Calu3 (cell line): Measurements from ENCODE around the gene CPM. TPM values are rescaled to one million over a fixed set of nuclear protein-coding genes. Genes with fewer than 3 reads are reported as not detected.

ENCODE experiments used
- BruUV-seq: library from RNA; stranded (reverse); fragments of 400-500 nt; replicated peaks from 2 replicates; lab custom pipeline; 2021; lab: Mats Ljungman, UMichigan
- CTCF ChIA-PET: fragments of 300-600 bp; sonication (Branson Sonifier 250); formaldehyde crosslinking; loops from one replicate; lab custom pipeline; 2022; ENCODE audit warnings: antibody characterized with exemption; lab: Charles Lee
- DNase-seq: peaks from one replicate; pipeline ENCODE4 v3.0.0; 2022
- H3K27ac Mint-ChIP-seq: one replicate; pipeline ENCODE4 v1.8.0; 2022; ENCODE audit warnings: mixed read lengths; ENCODE audit not compliant: unreplicated experiment
- H3K27me3 Mint-ChIP-seq: one replicate; pipeline ENCODE4 v1.8.0; 2022; ENCODE audit warnings: mixed read lengths; ENCODE audit not compliant: unreplicated experiment
- H3K36me3 Mint-ChIP-seq: one replicate; pipeline ENCODE4 v1.8.0; 2022; ENCODE audit warnings: mild to moderate bottlenecking, moderate library complexity, mixed read lengths; ENCODE audit not compliant: insufficient read depth, unreplicated experiment
- H3K4me1 Mint-ChIP-seq: one replicate; pipeline ENCODE4 v1.8.0; 2022; ENCODE audit warnings: mild to moderate bottlenecking, low read depth, mixed read lengths; ENCODE audit not compliant: unreplicated experiment
- H3K4me3 Mint-ChIP-seq: one replicate; pipeline ENCODE4 v1.8.0; 2022; ENCODE audit warnings: mild to moderate bottlenecking, low read depth, moderate library complexity, mixed read lengths; ENCODE audit not compliant: unreplicated experiment
- H3K9me3 Mint-ChIP-seq: one replicate; pipeline ENCODE4 v1.8.0; 2022; ENCODE audit warnings: low read depth, mixed read lengths; ENCODE audit not compliant: unreplicated experiment
- CTCF ChIP-seq: fragments of 200-600 bp; IDR thresholded peaks from one replicate; pipeline ENCODE4 v1.8.0; 2022; ENCODE audit warnings: antibody characterized with exemption; ENCODE audit not compliant: unreplicated experiment
- intact Hi-C: fragments of 100-400 bp; cut with micrococcal nuclease; formaldehyde crosslinking; loops from one replicate; pipeline ENCODE4 v1.10.0; 2022; ENCODE audit not compliant: unreplicated experiment
- total RNA-seq: library from RNA; stranded (reverse); gene quantifications from 2 replicates; pipeline ENCODE4 v1.2.3, GENCODE V29; 2022

CPM gene
- total RNA-seq, 1 experiment from 2014 or later = 11.9 TPM

- CTCF ChIA-PET = interaction anchor here (0.6 kb wide), 1 partner anchor 341 kb away, joined by 5 read pairs; no protein-coding TSS in a partner anchor
- no TSS peak for BruUV-seq
- Mint-ChIP-seq H3K36me3 (peaks cover 37% of the 10 kb centered on the region), H3K27me3 (no peaks in the 10 kb centered on the region), H3K9me3 (no peaks in the 10 kb centered on the region), H3K4me1 (no peaks in the 10 kb centered on the region), H3K4me3 (no peak overlapping the region), H3K27ac (no peak overlapping the region)
- DNase-seq = no peak
- intact Hi-C loops = loop anchor here (10.0 kb wide), 1 partner anchor 421 kb away; no protein-coding TSS in a partner anchor
- TF ChIP-seq CTCF = no peak
These were observed 99.5 kb downstream of the CPM start for GRCh38 chr12:68833508-68833907.

GRCh38 chr12:68832504-68832867, 100.5 kb downstream of the CPM start:
- no TSS peak for BruUV-seq
- TF ChIP-seq CTCF = no peak
- H3K36me3 Mint-ChIP-seq = peaks cover 31% of the 10 kb centered on the region
- no peak overlapping the region for H3K27ac Mint-ChIP-seq
- no peaks in the 10 kb centered on the region for H3K9me3 Mint-ChIP-seq
- H3K27me3 Mint-ChIP-seq = no peaks in the 10 kb centered on the region
- H3K4me1 Mint-ChIP-seq = no peaks in the 10 kb centered on the region
- no peak overlapping the region for H3K4me3 Mint-ChIP-seq
- DNase-seq = no peak
- CTCF ChIA-PET = no interaction called here
- intact Hi-C loops = loop anchor here (10.0 kb wide), 1 partner anchor 422 kb away; no protein-coding TSS in a partner anchor

- Mint-ChIP-seq H3K4me1 (no peaks in the 10 kb centered on the region), H3K4me3 (no peak overlapping the region), H3K9me3 (no peaks in the 10 kb centered on the region), H3K27ac (no peak overlapping the region), H3K36me3 (peaks cover 25% of the 10 kb centered on the region), H3K27me3 (no peaks in the 10 kb centered on the region)
- CTCF ChIA-PET = no interaction called here
- no peak for DNase-seq
- BruUV-seq = no TSS peak
- intact Hi-C loops = loop anchor here (10.0 kb wide), 1 partner anchor 423 kb away; no protein-coding TSS in a partner anchor
- TF ChIP-seq CTCF = no peak
These were observed 101.0 kb downstream of the CPM start for GRCh38 chr12:68831751-68832503.

- Mint-ChIP-seq H3K4me1 (no peaks in the 10 kb centered on the region), H3K9me3 (no peaks in the 10 kb centered on the region), H3K27me3 (no peaks in the 10 kb centered on the region), H3K4me3 (no peak overlapping the region), H3K36me3 (peaks cover 19% of the 10 kb centered on the region), H3K27ac (no peak overlapping the region)
- BruUV-seq = no TSS peak
- intact Hi-C loops = loop anchor here (10.0 kb wide), 1 partner anchor 424 kb away; no protein-coding TSS in a partner anchor
- no peak for DNase-seq
- CTCF ChIA-PET = interaction anchor here (0.6 to 1.8 kb wide), 3 partner anchors 9 to 85 kb away, joined by 3 to 8 read pairs (median 7); no protein-coding TSS in a partner anchor
- TF ChIP-seq CTCF = no peak
These were observed 101.7 kb downstream of the CPM start for GRCh38 chr12:68831272-68831671.
